ENCODE results near the gene HOXA13.

HOXA13 gene

DNA sequence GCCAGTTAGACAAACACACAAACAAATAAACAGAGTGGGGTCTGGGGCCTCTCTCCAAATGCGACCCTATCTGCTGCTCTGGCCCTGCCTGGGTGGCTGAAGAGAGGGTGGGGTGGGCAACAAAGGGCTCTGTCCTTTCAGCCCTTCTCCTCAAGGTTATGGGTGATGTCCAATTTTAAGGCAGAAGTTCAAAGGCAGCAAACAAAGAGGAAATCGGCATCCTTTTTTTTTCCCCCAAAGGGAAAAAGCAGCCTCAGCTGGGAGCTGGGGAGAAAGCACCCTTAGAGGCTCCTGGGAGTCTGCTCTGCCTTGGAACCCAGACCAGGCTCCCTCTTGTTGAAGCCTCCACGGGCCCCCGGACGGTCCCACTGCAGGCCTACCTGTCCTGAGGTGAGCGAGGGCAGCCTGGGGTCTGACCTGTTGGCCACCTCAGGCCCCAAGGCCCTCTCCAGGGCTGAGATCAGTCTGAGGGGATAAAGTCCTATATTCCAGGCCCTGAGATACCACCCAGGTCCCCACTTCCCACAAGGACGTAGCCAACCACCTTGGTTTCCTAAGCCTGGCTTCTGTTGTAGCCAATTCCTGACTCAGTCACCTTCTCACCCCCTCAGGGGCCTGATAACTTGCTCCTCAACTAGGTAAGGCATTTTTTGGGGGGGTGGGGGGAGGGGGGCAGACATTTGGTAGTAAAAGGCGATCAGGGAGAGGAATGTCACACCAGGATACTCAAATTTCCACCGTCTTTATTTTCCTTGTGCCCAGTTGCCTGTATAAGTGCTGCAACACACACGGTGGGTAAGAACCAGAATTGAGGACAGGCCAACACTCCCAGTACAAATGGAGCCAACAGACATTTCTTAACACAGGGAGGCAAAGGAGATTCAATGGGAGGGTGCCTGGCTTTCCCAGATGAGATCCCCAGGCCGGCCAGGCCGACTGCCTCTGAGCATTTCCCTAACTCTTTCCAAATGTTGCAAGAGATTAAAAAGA lies 19.2 kb downstream of the HOXA13 start:
- DNase-seq = no peak

- DNase-seq = peak; percentile 41 to 67
These were observed 20.1 kb downstream of the HOXA13 start for GRCh38 chr7:27179503-27180430.

DNA sequence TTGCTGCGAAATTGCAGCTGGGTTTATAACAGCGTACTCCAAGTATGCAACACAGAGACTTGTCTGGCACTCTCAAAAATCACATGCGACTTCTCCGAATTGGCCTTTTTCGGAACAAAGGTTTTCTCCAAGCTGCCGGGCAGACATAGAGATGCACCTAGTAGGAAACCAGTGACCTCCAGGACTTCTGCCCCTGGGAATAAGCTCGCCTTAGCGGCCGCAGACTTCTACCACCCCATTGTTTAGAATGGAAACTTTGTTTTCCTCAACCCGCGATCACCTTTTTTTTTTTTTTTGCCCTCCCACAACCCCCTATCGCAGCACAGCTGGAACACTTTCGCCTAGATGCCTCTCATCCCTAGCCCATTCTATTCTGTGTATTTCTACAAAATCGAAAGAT lies 20.9 kb downstream of the HOXA13 start:
- DNase-seq = no peak

DNA sequence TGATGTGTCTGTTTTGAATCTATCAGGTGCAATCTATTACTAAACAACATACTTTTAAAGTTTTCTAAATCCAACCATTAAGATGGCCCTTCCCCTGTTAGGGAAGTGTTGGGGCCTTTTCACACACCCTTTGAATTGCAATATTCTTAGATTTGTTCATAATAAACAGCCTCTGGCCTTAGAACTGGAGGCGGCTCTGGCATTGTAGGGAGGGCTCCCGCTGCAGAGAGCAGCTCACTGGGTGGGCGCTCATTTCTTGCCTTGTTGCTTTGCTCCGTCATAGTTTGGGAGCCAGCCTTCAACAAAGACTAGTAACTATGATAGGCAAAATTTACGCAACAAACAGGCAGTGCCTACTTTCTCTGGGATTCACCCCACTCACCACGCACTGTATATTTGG lies 21.5 kb downstream of the HOXA13 start:
- no peak for DNase-seq

DNA sequence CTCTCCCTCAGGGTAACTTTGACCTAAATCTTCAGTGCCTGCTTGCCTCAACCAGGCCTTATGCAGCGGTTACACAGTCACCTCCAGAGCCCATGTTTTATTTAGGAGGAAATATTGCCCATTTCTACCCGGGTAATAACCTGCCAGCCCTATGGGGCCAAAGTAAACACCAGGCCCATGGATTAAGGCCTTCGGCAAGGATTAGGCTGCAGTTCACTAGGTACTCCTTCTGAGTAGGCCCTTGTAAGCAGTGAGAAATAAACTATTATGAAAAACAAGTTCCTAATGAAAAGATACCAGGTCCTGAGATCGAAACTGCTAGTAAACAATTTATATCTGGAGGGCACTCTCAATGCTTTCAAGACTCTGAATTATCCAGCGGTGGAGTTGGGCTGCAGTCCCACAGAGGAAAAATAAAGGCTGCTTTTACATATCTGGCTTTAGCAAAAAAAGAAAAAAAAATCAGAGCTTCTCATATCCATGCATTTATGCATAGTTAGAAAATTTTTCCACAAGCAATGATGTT lies 22.0 kb downstream of the HOXA13 start:
- no peak for DNase-seq

DNA sequence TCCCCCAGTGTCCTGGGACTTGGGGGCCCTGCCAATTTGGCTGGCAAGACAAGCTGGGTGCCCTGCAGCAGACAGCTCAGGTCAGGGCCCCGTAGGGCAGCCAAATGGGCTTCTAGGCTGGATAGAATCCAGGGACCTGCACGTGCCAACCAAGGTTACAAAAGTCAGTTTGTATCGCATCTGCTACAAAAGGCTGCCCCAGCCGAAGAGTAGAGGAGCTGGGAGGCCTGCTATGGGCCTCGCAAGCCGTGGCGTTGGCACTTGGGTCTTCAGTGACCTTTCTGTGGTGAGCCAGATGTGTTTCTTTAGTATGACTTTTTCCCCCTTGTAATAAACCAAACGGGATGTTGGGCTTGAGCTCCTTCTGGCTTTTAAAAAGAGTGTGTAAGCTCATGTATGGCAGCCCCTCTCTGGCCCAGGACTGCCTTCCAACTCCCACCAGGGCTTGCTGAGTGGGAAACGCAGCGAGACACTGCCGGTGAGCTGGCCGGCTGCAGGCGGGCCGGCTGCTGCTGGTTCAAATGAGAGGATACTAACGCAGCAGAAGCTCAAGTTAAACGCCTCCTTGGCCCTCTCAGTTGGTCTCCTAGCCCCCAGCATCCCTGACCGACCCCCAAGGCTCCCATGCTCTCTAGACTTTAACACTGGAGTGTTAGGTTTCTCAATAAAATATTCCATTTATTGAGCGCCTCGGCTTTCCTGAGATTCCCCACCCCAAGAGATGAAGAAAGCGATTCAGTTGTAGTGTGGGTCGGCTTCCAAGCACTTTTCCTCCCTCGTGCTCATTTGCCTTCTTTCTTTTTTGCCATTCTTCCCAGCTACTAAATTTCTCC lies 22.7 kb downstream of the HOXA13 start:
- no peak for DNase-seq

- no peak for DNase-seq
These were observed 23.4 kb downstream of the HOXA13 start for GRCh38 chr7:27176524-27176845.

DNA sequence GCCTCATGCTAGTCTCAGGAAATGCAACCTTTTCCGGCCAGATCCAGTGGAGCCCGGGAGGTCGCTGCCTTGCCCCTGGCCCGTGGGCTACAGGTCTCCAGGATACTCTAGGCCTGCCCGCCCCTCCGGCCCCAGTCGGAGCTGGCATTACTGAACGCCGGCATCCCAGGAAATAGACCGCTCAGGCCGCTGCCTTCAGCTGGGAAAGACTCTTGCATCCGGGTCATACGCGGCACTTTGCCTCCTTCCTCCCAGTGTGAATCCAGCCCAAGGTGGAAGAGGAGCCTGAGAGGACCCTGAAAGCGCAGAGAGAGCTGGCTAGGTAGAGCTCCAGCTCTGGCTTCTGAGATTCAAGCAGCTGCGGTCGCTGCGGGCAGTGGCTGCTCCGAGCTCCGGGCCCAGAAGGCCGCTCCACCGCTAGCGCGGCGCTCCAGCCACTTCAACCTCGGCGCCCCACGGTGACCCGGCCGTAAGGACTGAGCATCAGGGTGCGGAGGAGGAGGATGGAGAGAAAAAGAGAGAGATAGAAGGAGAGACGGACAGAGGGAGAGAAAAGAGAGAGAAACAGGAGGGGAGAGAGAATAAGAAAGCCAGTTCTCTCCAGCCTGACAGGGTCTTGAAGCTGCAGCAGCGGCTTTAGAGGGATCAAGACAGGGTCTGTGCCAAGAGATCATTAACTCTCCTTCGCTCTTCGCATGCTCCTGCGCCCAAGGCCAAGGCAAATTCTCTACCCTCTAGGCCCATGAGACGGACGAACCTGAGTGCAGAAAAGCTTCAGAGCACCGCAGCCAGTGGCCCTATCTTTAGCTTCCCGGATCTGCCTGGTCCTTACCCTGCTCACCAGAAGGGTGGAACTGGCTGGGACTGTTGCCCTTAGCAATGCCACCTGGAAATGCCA lies 24.0 kb downstream of the HOXA13 start:
- no peak for DNase-seq

- DNase-seq = no peak
These were observed 24.8 kb downstream of the HOXA13 start for GRCh38 chr7:27174874-27175625.

DNA sequence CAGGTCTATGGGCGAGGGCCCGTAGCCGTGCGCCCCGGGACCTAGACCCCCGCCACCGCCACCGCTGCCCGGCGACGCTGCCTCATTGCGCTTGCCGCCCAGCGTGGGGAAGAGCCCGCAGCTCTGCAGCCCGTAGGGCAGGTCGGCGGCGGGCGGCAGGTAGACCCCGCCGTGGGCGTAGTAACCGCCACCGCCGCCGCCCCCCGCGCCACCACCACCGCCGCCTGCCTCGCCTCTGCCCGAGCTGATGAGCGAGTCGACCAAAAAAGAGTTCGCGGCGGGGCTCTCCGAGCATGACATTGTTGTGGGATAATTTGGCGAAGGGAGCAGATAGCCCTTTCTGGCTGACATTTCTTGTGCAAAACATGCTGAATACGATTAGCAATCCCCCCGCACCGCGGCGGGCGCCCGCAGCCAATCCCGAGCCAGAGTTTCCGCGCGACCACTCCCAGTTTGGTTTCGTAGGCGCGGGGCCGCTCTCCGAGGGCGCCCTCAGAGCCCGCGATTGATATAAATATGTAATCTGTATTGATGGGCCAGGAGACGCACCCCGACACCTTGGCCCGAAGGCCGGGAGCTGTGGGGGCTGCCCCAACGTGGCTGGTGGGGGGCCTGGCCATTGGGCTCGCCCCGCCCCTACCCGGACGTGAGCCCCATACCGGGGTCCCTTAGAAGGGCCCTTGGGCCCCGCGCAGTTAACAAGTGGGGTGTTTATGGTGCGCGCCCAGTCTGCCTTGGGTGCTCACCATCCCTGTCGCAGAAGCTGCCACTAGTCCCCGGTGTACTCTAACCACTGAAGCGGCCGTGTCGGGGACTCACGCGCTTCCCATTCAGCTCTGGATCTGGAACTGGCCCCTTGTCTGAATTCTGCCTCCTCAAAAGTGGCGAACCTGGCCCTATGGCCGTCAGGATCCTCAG lies 25.7 kb downstream of the HOXA13 start, which contains the start of gene HOXA10:
HOXA10 (minus strand) TSS at position 365 of the 918 bp plus-strand sequence; CDS start at position 351, 14 bp downstream.
- DNase-seq = no peak

GRCh38 chr7:27173511-27173955 lies 26.4 kb downstream of the HOXA13 start:
- no peak for DNase-seq

GRCh38 chr7:27172823-27173510 lies 26.9 kb downstream of the HOXA13 start:
- no peak for DNase-seq

- DNase-seq = no peak
These were observed 27.5 kb downstream of the HOXA13 start for GRCh38 chr7:27172315-27172774.

DNA sequence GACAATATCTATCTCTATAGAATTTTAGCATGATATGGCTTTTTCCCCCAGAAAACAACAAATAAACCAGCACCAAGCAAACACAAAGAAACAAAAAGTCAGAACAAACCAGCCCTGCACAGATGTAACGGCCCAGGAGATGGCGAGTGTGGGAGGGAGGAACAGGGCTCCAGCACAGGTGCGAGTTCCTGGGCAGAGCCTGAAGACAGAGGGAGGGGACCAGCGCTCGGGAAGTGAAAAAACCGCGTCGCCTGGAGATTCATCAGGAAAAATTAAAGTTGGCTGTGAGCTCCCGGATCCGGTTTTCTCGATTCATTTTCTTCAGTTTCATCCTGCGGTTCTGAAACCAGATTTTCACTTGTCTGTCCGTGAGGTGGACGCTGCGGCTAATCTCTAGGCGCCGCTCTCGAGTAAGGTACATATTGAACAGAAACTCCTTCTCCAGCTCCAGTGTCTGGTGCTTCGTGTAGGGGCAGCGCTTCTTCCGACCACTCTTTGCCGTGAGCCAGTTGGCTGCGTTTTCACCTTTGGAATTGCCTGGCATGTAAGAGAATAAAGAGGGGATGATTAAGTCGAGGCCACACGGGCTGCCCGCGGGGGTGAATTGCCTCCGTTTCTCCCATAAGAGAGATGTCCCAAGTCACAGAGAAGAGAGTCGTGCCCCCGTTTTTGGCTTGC lies 28.1 kb downstream of the HOXA13 start:
- DNase-seq = no peak

- no peak for DNase-seq
These were observed 28.6 kb downstream of the HOXA13 start for GRCh38 chr7:27171325-27171636.

GRCh38 chr7:27170426-27171324 lies 29.2 kb downstream of the HOXA13 start:
- DNase-seq = no peak
